GM19351 (cell line): ENCODE results near the gene DCXR.
"Not testable (repeated sequence)": the region's sequence is repeated elsewhere in the genome, so short reads cannot be mapped to it uniquely, and the experiment has no call there.

ENCODE experiments used
- ATAC-seq: cut with Tn5 transposase; IDR thresholded peaks from one replicate; pipeline ENCODE4 v1.9.1; 2021; ENCODE audit warnings: mild to moderate bottlenecking, moderate library complexity; ENCODE audit not compliant: unreplicated experiment

Gene DCXR

GRCh38 chr17:82042649-82043048 lies 5.2 kb upstream of the DCXR start:
- ATAC-seq = no peak

GRCh38 chr17:82041144-82041814 lies 3.8 kb upstream of the DCXR start:
- ATAC-seq = no peak

GRCh38 chr17:82039695-82040299 lies 2.3 kb upstream of the DCXR start:
- no peak for ATAC-seq

GRCh38 chr17:82038796-82039409 lies 1.4 kb upstream of the DCXR start:
- not testable (repeated sequence) for ATAC-seq

GRCh38 chr17:82037889-82038195 lies 345 bp upstream of the DCXR start:
- ATAC-seq = no peak

GRCh38 chr17:82036634-82037091 lies 834 bp downstream of the DCXR start:
- no peak for ATAC-seq

- no peak for ATAC-seq
Measured at GRCh38 chr17:82035956-82036633, 1.4 kb downstream of the DCXR start.

GRCh38 chr17:82035488-82035887 lies 2.0 kb downstream of the DCXR start:
- no peak for ATAC-seq

GRCh38 chr17:82034371-82035011 lies 3.0 kb downstream of the DCXR start:
- no peak for ATAC-seq

GRCh38 chr17:82033359-82034085 lies 4.0 kb downstream of the DCXR start:
- no peak for ATAC-seq

- ATAC-seq = no peak
Measured at GRCh38 chr17:82031885-82032627, 5.4 kb downstream of the DCXR start.

GRCh38 chr17:82031303-82031884 lies 6.1 kb downstream of the DCXR start, which contains the start of gene RAC3:
RAC3 (plus strand) TSS chr17:82031678; CDS start chr17:82031762, 84 bp downstream.
- ATAC-seq = no peak

- ATAC-seq = no peak
Measured at GRCh38 chr17:82030470-82031302, 6.8 kb downstream of the DCXR start.

- no peak for ATAC-seq
Measured at GRCh38 chr17:82029990-82030469, 7.5 kb downstream of the DCXR start.

- ATAC-seq = no peak
Measured at GRCh38 chr17:82029391-82029790, 8.1 kb downstream of the DCXR start.

- no peak for ATAC-seq
Measured at GRCh38 chr17:82028966-82029365, 8.5 kb downstream of the DCXR start.

GRCh38 chr17:82028246-82028645 lies 9.3 kb downstream of the DCXR start:
- no peak for ATAC-seq

GRCh38 chr17:82025401-82026107 lies 11.9 kb downstream of the DCXR start:
- ATAC-seq = no peak
